H1 (cell line): ENCODE measurements around the gene DGCR8. TPM values are rescaled to one million over a fixed set of nuclear protein-coding genes. Genes with fewer than 3 reads are reported as not detected.

Experiments
- CTCF ChIA-PET: fragments of 300-600 bp; sonication (Branson Sonifier 250); formaldehyde crosslinking; loops from one replicate; lab custom pipeline; 2021; ENCODE audit not compliant: partially characterized antibody; lab: Charles Lee
- POLR2A ChIA-PET: fragments of 300-600 bp; sonication (Branson Sonifier 250); formaldehyde crosslinking; loops from one replicate; lab custom pipeline; 2021; ENCODE audit warnings: inconsistent platforms; ENCODE audit not compliant: partially characterized antibody; lab: Charles Lee
- DNase-seq, 2 experiments: peaks; one replicate each; pipeline versions ENCODE4 v3.0.0 to v3.0.0-alpha.2; 2010 to 2022; ENCODE audit warnings: low spot score in 2 of 2, low read depth in 1 of 2, mixed read lengths in 1 of 2
- FAIRE-seq: peaks from 2 replicates; lab custom pipeline; 2011; peaks lifted over from hg19 to GRCh38; lab: Jason Lieb, UNC
- H2AFZ ChIP-seq: 2 replicates; pipeline ENCODE4 v1.8.1; 2012; ENCODE audit warnings: low read length, inconsistent platforms
- H2AK5ac ChIP-seq: 2 replicates; pipeline ENCODE4 v1.6.1; 2013; ENCODE audit warnings: low read depth, low read length
- H2BK120ac ChIP-seq: replicated peaks from 2 replicates; pipeline ENCODE3; 2013; ENCODE audit warnings: low read depth, low read length, inconsistent platforms
- H2BK12ac ChIP-seq: 2 replicates; pipeline ENCODE4 v1.6.1; 2013; ENCODE audit warnings: low read depth, low read length
- H2BK15ac ChIP-seq: 2 replicates; pipeline ENCODE4 v1.6.1; 2013; ENCODE audit warnings: low read length
- H2BK20ac ChIP-seq: 2 replicates; pipeline ENCODE4 v1.6.1; 2013; ENCODE audit warnings: low read length
- H2BK5ac ChIP-seq: 2 replicates; pipeline ENCODE4 v1.6.1; 2013; ENCODE audit warnings: low read depth, low read length
- H3K14ac ChIP-seq: 2 replicates; pipeline ENCODE4 v1.6.1; 2013; ENCODE audit warnings: inconsistent platforms; ENCODE audit not compliant: insufficient read length
- H3K18ac ChIP-seq: 2 replicates; pipeline ENCODE4 v1.6.1; 2013; ENCODE audit warnings: low read length; ENCODE audit errors: extremely low read depth
- H3K23ac ChIP-seq: 2 replicates; pipeline ENCODE4 v1.6.1; 2013; ENCODE audit warnings: inconsistent platforms; ENCODE audit not compliant: insufficient read length
- H3K23me2 ChIP-seq: 2 replicates; pipeline ENCODE4 v1.6.1; 2013; ENCODE audit warnings: low read depth, low read length
- H3K27ac ChIP-seq: 2 replicates; pipeline ENCODE4 v1.6.1; 2011; ENCODE audit warnings: low read depth, low read length, inconsistent platforms
- H3K27me3 ChIP-seq, 4 experiments: replicated peaks in 1 of 4; 1 replicate in 1 of 4; 2 replicates in 3 of 4; pipeline versions ENCODE4 v1.6.1 to v1.8.1; 2011 to 2013; ENCODE audit warnings: low read length in 3 of 4, mild to moderate bottlenecking in 3 of 4, inconsistent platforms in 2 of 4, mixed read lengths in 2 of 4, moderate library complexity in 1 of 4; ENCODE audit not compliant: control insufficient read depth in 3 of 4, insufficient read depth in 3 of 4; ENCODE audit errors: extremely low read depth in 1 of 4
- H3K36me3 ChIP-seq, 4 experiments: 2 replicates each; pipeline versions ENCODE4 v1.6.1 to v1.8.1; 2011 to 2013; ENCODE audit warnings: mild to moderate bottlenecking in 4 of 4, low read length in 3 of 4, moderate library complexity in 2 of 4, control low read depth in 1 of 4, inconsistent platforms in 1 of 4; ENCODE audit not compliant: insufficient read depth in 4 of 4, control insufficient read depth in 2 of 4
- H3K4ac ChIP-seq: replicated peaks from 2 replicates; pipeline ENCODE3; 2013; ENCODE audit warnings: low read length, low read depth, mixed read lengths, inconsistent platforms; ENCODE audit not compliant: insufficient read length
- H3K4me1 ChIP-seq, 4 experiments: replicated peaks in 1 of 4; 1 replicate in 1 of 4; 2 replicates in 3 of 4; pipeline versions ENCODE4 v1.6.1 to v1.8.1; 2011 to 2013; ENCODE audit warnings: low read length in 3 of 4, inconsistent platforms in 2 of 4, mixed read lengths in 1 of 4; ENCODE audit not compliant: insufficient read depth in 4 of 4, control insufficient read depth in 3 of 4
- H3K4me2 ChIP-seq, 2 experiments: 2 replicates each; pipeline versions ENCODE4 v1.6.1 to v1.8.1; 2011 to 2013; ENCODE audit warnings: low read depth in 2 of 2, low read length in 2 of 2, control low read depth in 1 of 2, inconsistent platforms in 1 of 2, mild to moderate bottlenecking in 1 of 2; ENCODE audit not compliant: insufficient read depth in 1 of 2
- H3K4me3 ChIP-seq, 4 experiments: fragments of 200-600, 300-600 bp in 1 of 4; sonication (generic), shearing (Covaris generic), sonication (Bioruptor Twin) in 1 of 4; 2 replicates each; pipeline versions ENCODE4 v1.5.1 to v1.8.1; 2011 to 2016; ENCODE audit warnings: low read length in 4 of 4, low read depth in 3 of 4, control low read depth in 2 of 4, inconsistent platforms in 2 of 4, mild to moderate bottlenecking in 2 of 4, mixed read lengths in 1 of 4, moderate library complexity in 1 of 4; ENCODE audit not compliant: insufficient read depth in 2 of 4; ENCODE audit errors: extremely low read depth in 1 of 4
- H3K56ac ChIP-seq: replicated peaks from 2 replicates; pipeline ENCODE3; 2013; ENCODE audit warnings: low read depth, mild to moderate bottlenecking, mixed read lengths, low read length, inconsistent platforms; ENCODE audit not compliant: insufficient read length
- H3K79me1 ChIP-seq: 2 replicates; pipeline ENCODE4 v1.6.1; 2013; ENCODE audit warnings: low read depth, low read length, control low read depth
- H3K79me2 ChIP-seq, 2 experiments: 2 replicates each; pipeline versions ENCODE4 v1.6.1 to v1.8.1; 2012 to 2013; ENCODE audit warnings: low read length in 2 of 2, mild to moderate bottlenecking in 2 of 2, inconsistent platforms in 1 of 2; ENCODE audit not compliant: insufficient read depth in 2 of 2, control insufficient read depth in 1 of 2
- H3K9ac ChIP-seq, 4 experiments: replicated peaks in 1 of 4; 1 replicate in 1 of 4; 2 replicates in 3 of 4; pipeline versions ENCODE4 v1.6.1 to v1.8.1; 2011 to 2013; ENCODE audit warnings: low read depth in 3 of 4, low read length in 3 of 4, control low read depth in 2 of 4, mild to moderate bottlenecking in 2 of 4, moderate library complexity in 2 of 4, inconsistent platforms in 1 of 4; ENCODE audit errors: extremely low read depth in 1 of 4
- H3K9me3 ChIP-seq, 2 experiments: 2 replicates each; pipeline versions ENCODE4 v1.6.1 to v1.8.1; 2012 to 2013; ENCODE audit warnings: mild to moderate bottlenecking in 2 of 2, moderate library complexity in 2 of 2, control low read depth in 1 of 2, inconsistent platforms in 1 of 2, low read depth in 1 of 2, low read length in 1 of 2, mixed read lengths in 1 of 2; ENCODE audit not compliant: insufficient read depth in 2 of 2
- H4K20me1 ChIP-seq, 2 experiments: replicated peaks in 1 of 2; 2 replicates each; pipeline versions ENCODE3 to v1.8.1; 2011 to 2013; ENCODE audit warnings: inconsistent platforms in 2 of 2, low read length in 2 of 2, mild to moderate bottlenecking in 1 of 2; ENCODE audit not compliant: insufficient read depth in 2 of 2, control insufficient read depth in 1 of 2
- H4K5ac ChIP-seq: 2 replicates; pipeline ENCODE4 v1.6.1; 2013; ENCODE audit warnings: low read length, low read depth, mixed read lengths, inconsistent platforms; ENCODE audit not compliant: insufficient read length
- H4K8ac ChIP-seq: 2 replicates; pipeline ENCODE4 v1.8.0; 2013; ENCODE audit warnings: mild to moderate bottlenecking, moderate library complexity, low read length, inconsistent platforms; ENCODE audit not compliant: insufficient read depth; ENCODE audit errors: extremely low read depth
- H4K91ac ChIP-seq: replicated peaks from 2 replicates; pipeline ENCODE3; 2013; ENCODE audit warnings: low read length, mixed read lengths, inconsistent platforms; ENCODE audit not compliant: insufficient read length
- ASH2L ChIP-seq: fragments of 200-600, 300-600 bp; sonication (generic); IDR thresholded peaks from one replicate; pipeline ENCODE4 v1.7.1; 2017; ENCODE audit warnings: low read length
- CEBPB ChIP-seq: IDR thresholded peaks from 2 replicates; pipeline ENCODE4 v1.6.1; 2012; ENCODE audit warnings: low read depth, low read length
- EGR1 ChIP-seq: IDR thresholded peaks from 2 replicates; pipeline ENCODE4 v1.6.1; 2011; ENCODE audit warnings: low read depth, low read length, borderline replicate concordance
- KDM5A ChIP-seq: fragments of 200-600 bp; IDR thresholded peaks from 2 replicates; pipeline ENCODE4 v1.7.1; 2012; ENCODE audit warnings: mild to moderate bottlenecking, low read length, inconsistent platforms, mixed read lengths
- MAFK ChIP-seq: IDR thresholded peaks from 2 replicates; pipeline ENCODE4 v1.6.1; 2012; ENCODE audit warnings: low read depth, mild to moderate bottlenecking, improper control_type of control experiment, low read length
- MAX ChIP-seq: IDR thresholded peaks from 2 replicates; pipeline ENCODE4 v1.6.1; 2012; ENCODE audit warnings: inconsistent platforms
- NRF1 ChIP-seq: IDR thresholded peaks from 2 replicates; pipeline ENCODE4 v1.6.1; 2011; ENCODE audit warnings: mild to moderate bottlenecking, low read depth, low read length, improper control_type of control experiment
- POLR2A ChIP-seq, 2 experiments: IDR thresholded peaks; 1 replicate in 1 of 2; 2 replicates in 1 of 2; pipeline ENCODE4 v1.6.1; 2011; ENCODE audit warnings: low read depth in 2 of 2, low read length in 2 of 2, mild to moderate bottlenecking in 2 of 2; ENCODE audit errors: control extremely low read depth in 1 of 2
- RNF2 ChIP-seq: fragments of 200-900, 300-1000 bp; sonication (generic); IDR thresholded peaks from 2 replicates; pipeline ENCODE4 v1.7.1; 2016; ENCODE audit warnings: borderline replicate concordance, low read depth, mild to moderate bottlenecking, antibody characterized with exemption, low read length; ENCODE audit not compliant: poor library complexity, severe bottlenecking; ENCODE audit errors: missing control alignments
- SP1 ChIP-seq: IDR thresholded peaks from 2 replicates; pipeline ENCODE4 v1.6.1; 2011; ENCODE audit warnings: low read depth, low read length
- YY1 ChIP-seq: IDR thresholded peaks from 2 replicates; pipeline ENCODE4 v1.6.1; 2011; ENCODE audit warnings: low read depth, mild to moderate bottlenecking, low read length
- ZNF274 ChIP-seq: IDR thresholded peaks from 2 replicates; pipeline ENCODE4 v1.7.0; 2012; ENCODE audit warnings: low read length, borderline replicate concordance; ENCODE audit errors: extremely low read depth
- WGBS, 2 experiments: shearing (Covaris generic) in 1 of 2; methylation state at CpG; one replicate each; pipeline versions ENCODE4 v1.1.6 to v1.1.7; 2013 to 2015; ENCODE audit warnings: low lambda C conversion rate in 2 of 2, mixed read lengths in 2 of 2, inconsistent platforms in 1 of 2, low coverage in 1 of 2, missing lambda C conversion rate in 1 of 2; ENCODE audit not compliant: insufficient replicate concordance in 2 of 2, insufficient coverage in 1 of 2, insufficient read length in 1 of 2; ENCODE audit errors: extremely low coverage in 1 of 2, missing lambda C conversion rate in 1 of 2; 5-methylcytosine and 5-hydroxymethylcytosine counted together
- polyA plus RNA-seq, 7 experiments: library from polyadenylated mRNA; depleted of rRNA in 3 of 7; stranded (reverse) in 5 of 7; unstranded in 2 of 7; fragments of >200 nt in 5 of 7; fragments of 200-250 nt in 2 of 7; gene quantifications; 1 replicate in 5 of 7; 2 replicates in 1 of 7; 4 replicates in 1 of 7; pipeline versions ENCODE4 v1.2.1 to v1.2.3, GENCODE V29; 2011 to 2013; ENCODE audit warnings: missing spikeins in 2 of 7, mixed read lengths in 2 of 7
- total RNA-seq: library from RNA; stranded (reverse); fragmentation: NEBNext Ultra II Directional; extraction: Animal tissue kit (Norgen Biotek cat#: 25700); gene quantifications from 2 replicates; pipeline ENCODE4 v1.2.1, GENCODE V29; 2021

The DGCR8 gene
- total and polyA plus RNA-seq, 2 of the 8 experiments (the other 6 are each of a cell fraction or from before 2014, with no cell fraction given): 23.7 to 43.7 TPM

GRCh38 chr22:20055654-20056053 is 24.4 kb upstream of the DGCR8 start:
- Histone ChIP-seq H2AFZ (no peak overlapping the region), H3K23me2 (0 out of 2 replicates have a peak, but pooled peaks cover 2% of the 10 kb centered on the region), H3K23ac (no peak overlapping the region), H3K4me1 (no peaks in the 10 kb centered on the region), H3K27ac (no peak overlapping the region), H3K4me2 (no peak overlapping the region), H2BK5ac (no peak overlapping the region), H3K27me3 (no peaks in the 10 kb centered on the region; a peak in 1 of 7 replicates), H2BK120ac (no peak overlapping the region), H3K79me1 (no peaks in the 10 kb centered on the region), H4K91ac (no peak overlapping the region), H4K5ac (no peak overlapping the region), H3K36me3 (no peaks in the 10 kb centered on the region), H3K9ac (no peak overlapping the region), H3K14ac (no peak overlapping the region), H2BK20ac (no peak overlapping the region), H3K56ac (no peak overlapping the region), H2BK15ac (no peak overlapping the region), H2BK12ac (no peak overlapping the region), H3K4me3 (no peak overlapping the region), H3K9me3 (no peaks in the 10 kb centered on the region), H2AK5ac (no peak overlapping the region), H3K4ac (no peak overlapping the region), H3K79me2 (no peaks in the 10 kb centered on the region), H4K20me1 (peaks cover 0 to 5% of the 10 kb centered on the region in 2 experiments), H3K18ac (no peak overlapping the region), H4K8ac (no peak overlapping the region)
- ChIA-PET CTCF (interaction anchor here (1.1 kb wide), 1 partner anchor 13 kb away, joined by 3 read pairs; no protein-coding TSS in a partner anchor), POLR2A (interaction anchor here (1.7 kb wide), 1 partner anchor 39 kb away, joined by 4 read pairs; no protein-coding TSS in a partner anchor)
- TF ChIP-seq KDM5A: no peak
- TF ChIP-seq MAX: no peak
- TF ChIP-seq RNF2: no peak
- no peak for TF ChIP-seq SP1
- TF ChIP-seq NRF1: no peak
- no peak for TF ChIP-seq MAFK
- TF ChIP-seq CEBPB: no peak
- TF ChIP-seq ZNF274: no peak
- TF ChIP-seq YY1: no peak
- TF ChIP-seq EGR1: no peak
- TF ChIP-seq POLR2A (IDR thresholded peaks at IDR 0.05; ENCODE audit: control extremely low read depth in 1 of 2, low read depth in 2 of 2, low read length in 2 of 2): no peak
- no peak for TF ChIP-seq ASH2L
- FAIRE-seq (no peak), DNase-seq (no peak)
- 93% methylated on average over 14 of the region's 15 CpGs; no CpG with 5 or more reads in 1 of the 2 experiments for WGBS, 2 experiments
